ENCODE measurements around the gene ANGPTL8.

The ANGPTL8 gene

GRCh38 chr19:11248852-11249251 is 9.4 kb downstream of the ANGPTL8 start:
- Histone ChIP-seq H3K9me2 (replicated peaks; ENCODE audit: control insufficient read depth, low read length) (no peaks in the 10 kb centered on the region), H3K4me2 (ENCODE audit: low read length) (no peak overlapping the region), H3K4me1 (ENCODE audit: control insufficient read depth, low read length) (no peaks in the 10 kb centered on the region), H3K27me3 (ENCODE audit: control insufficient read depth, low read length) (no peaks in the 10 kb centered on the region), H3K9me3 (ENCODE audit: control insufficient read depth, insufficient read depth, low read length) (no peaks in the 10 kb centered on the region), H3K36me3 (ENCODE audit: control insufficient read depth, low read length) (peaks cover 29% of the 10 kb centered on the region), H3K27ac (ENCODE audit: low read depth, low read length) (no peak overlapping the region), H3K4me3 (ENCODE audit: low read length) (no peak overlapping the region), H3K79me2 (ENCODE audit: control insufficient read depth, low read length) (no peaks in the 10 kb centered on the region), H4K20me1 (ENCODE audit: control insufficient read depth, insufficient read depth, low read depth, low read length) (no peaks in the 10 kb centered on the region), H3F3A (ENCODE audit: control insufficient read depth, insufficient read depth) (no peaks in the 10 kb centered on the region)
- TF ChIP-seq EZH2phosphoT487 (IDR thresholded peaks at IDR 0.05; ENCODE audit: borderline replicate concordance, low read length) = no peak
- no peak for TF ChIP-seq CTCF (IDR thresholded peaks at IDR 0.05; ENCODE audit: low read depth, low read length, poor library complexity, severe bottlenecking)

- H3K4me2 ChIP-seq (ENCODE audit: low read length) = no peak overlapping the region
- H3K27ac ChIP-seq (ENCODE audit: low read depth, low read length) = no peak overlapping the region
- TF ChIP-seq EZH2phosphoT487 (IDR thresholded peaks at IDR 0.05; ENCODE audit: borderline replicate concordance, low read length) (no peak), CTCF (IDR thresholded peaks at IDR 0.05; ENCODE audit: low read depth, low read length, poor library complexity, severe bottlenecking) (no peak)
- H3K79me2 ChIP-seq (ENCODE audit: control insufficient read depth, low read length) = no peaks in the 10 kb centered on the region
- H3K4me3 ChIP-seq (ENCODE audit: low read length) = no peak overlapping the region
- no peaks in the 10 kb centered on the region for H3F3A ChIP-seq (ENCODE audit: control insufficient read depth, insufficient read depth)
- H4K20me1 ChIP-seq (ENCODE audit: control insufficient read depth, insufficient read depth, low read depth, low read length) = no peaks in the 10 kb centered on the region
- no peaks in the 10 kb centered on the region for H3K4me1 ChIP-seq (ENCODE audit: control insufficient read depth, low read length)
- no peaks in the 10 kb centered on the region for H3K9me3 ChIP-seq (ENCODE audit: control insufficient read depth, insufficient read depth, low read length)
- no peaks in the 10 kb centered on the region for H3K27me3 ChIP-seq (ENCODE audit: control insufficient read depth, low read length)
- peaks cover 29% of the 10 kb centered on the region for H3K36me3 ChIP-seq (ENCODE audit: control insufficient read depth, low read length)
- no peaks in the 10 kb centered on the region for H3K9me2 ChIP-seq (replicated peaks; ENCODE audit: control insufficient read depth, low read length)
These were observed 11.8 kb downstream of the ANGPTL8 start for GRCh38 chr19:11251217-11251616.

DNA sequence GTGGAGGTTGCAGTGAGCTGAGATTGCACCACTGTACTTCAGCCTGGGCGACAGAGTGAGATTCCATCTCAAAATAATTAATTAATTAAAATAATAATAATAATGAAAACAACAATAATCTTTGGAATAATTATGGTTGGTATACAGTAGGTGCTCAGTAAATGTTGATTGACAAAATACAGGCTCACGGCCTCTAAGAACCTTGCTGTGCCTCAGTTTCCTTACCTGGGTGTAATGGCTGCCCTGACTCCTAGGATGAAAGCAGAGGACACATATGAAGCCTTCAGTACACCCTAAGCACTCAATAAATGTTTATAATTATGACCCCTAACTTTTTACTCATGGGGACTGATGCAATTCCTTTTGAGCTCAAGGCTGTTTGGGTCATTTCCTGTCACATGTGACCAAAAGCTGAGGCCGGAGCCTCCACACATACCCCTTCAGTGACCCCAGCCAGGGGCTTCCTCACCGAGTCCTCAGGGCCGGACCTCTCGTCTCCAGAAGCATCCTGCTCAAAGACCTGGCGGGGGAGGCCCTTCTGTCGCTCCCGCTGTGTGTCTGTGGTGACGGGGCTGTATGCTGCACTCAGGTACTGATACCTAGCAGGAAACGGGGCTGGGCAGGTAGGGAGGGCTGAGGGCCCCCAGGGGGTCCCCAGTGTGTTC is 12.4 kb downstream of the ANGPTL8 start:
- TF ChIP-seq CTCF (IDR thresholded peaks at IDR 0.05; ENCODE audit: low read depth, low read length, poor library complexity, severe bottlenecking) (no peak), EZH2phosphoT487 (IDR thresholded peaks at IDR 0.05; ENCODE audit: borderline replicate concordance, low read length) (no peak)
- Histone ChIP-seq H3K9me3 (ENCODE audit: control insufficient read depth, insufficient read depth, low read length) (no peaks in the 10 kb centered on the region), H3K27ac (ENCODE audit: low read depth, low read length) (no peak overlapping the region), H3K4me3 (ENCODE audit: low read length) (no peak overlapping the region), H3K79me2 (ENCODE audit: control insufficient read depth, low read length) (no peaks in the 10 kb centered on the region), H3K4me1 (ENCODE audit: control insufficient read depth, low read length) (no peaks in the 10 kb centered on the region), H3K4me2 (ENCODE audit: low read length) (no peak overlapping the region), H3K27me3 (ENCODE audit: control insufficient read depth, low read length) (no peaks in the 10 kb centered on the region), H3K36me3 (ENCODE audit: control insufficient read depth, low read length) (peaks cover 29% of the 10 kb centered on the region), H3F3A (ENCODE audit: control insufficient read depth, insufficient read depth) (no peaks in the 10 kb centered on the region), H4K20me1 (ENCODE audit: control insufficient read depth, insufficient read depth, low read depth, low read length) (no peaks in the 10 kb centered on the region), H3K9me2 (replicated peaks; ENCODE audit: control insufficient read depth, low read length) (no peaks in the 10 kb centered on the region)
